ENCODE measurements around the gene GID8. TPM values are rescaled to one million over a fixed set of nuclear protein-coding genes. Genes with fewer than 3 reads are reported as not detected.

The GID8 gene
- total RNA-seq, 2 donors from 2014 or later: 33.4 to 39.9 TPM

DNA sequence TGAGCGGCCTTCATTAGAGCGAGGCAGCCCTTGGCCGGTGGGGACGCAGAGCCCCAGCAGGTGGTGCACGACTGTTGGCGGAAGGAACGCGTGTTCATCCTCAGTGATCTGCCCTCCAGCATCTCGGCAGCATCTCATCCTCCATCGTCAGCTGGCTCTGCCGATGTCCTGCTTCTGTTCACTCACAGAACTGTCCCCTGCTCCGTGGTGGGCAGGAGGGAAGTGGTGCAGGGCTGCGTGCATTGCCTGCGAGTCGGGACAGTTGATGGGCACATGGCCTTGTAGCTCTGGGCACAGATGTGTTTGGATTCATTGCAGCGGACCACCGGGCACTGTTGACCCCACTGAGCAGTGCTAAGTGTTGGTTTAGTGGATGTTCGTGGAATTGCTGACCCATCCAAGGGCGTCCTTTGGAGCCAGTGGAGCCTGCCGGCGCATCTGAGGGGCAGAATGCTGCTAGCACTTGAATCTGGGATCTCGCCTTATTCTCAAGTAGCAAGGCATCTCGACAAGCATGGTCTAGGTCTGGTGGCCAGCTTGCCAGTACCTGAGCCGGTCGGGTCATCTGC lies 7.9 kb downstream of the GID8 start:
- Mint-ChIP-seq H3K4me1 (peaks cover 18% of the 10 kb centered on the region), H3K4me3 (no peak overlapping the region), H3K36me3 (ENCODE audit: low read depth) (no peaks in the 10 kb centered on the region)

DNA sequence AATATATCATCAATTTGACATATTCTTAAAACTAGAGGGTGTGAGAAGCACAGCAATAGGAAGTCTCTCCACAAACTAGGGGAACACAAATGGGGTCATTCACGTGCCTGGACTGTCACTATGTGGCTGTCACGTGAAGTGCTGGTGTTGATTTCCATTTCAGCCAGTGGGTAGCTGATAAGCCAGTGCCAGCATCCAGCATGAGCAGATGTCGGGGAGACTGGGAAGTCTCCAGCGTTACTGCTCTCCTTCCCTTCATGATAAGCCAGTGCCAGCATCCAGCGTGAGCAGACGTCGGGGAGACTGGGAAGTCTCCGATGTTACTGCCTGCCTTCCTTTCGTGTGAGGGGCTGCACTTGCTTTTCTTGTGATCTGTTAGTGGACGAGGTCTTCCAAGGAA lies 9.0 kb downstream of the GID8 start:
- peaks cover 14% of the 10 kb centered on the region for H3K4me1 Mint-ChIP-seq
- DNase-seq: no peak
- no peak overlapping the region for H3K4me3 Mint-ChIP-seq
- H3K27me3 Mint-ChIP-seq: no peaks in the 10 kb centered on the region
- H3K36me3 Mint-ChIP-seq (ENCODE audit: low read depth): no peaks in the 10 kb centered on the region
- no peak for ATAC-seq
- no peak overlapping the region for H3K27ac Mint-ChIP-seq
- H3K9me3 ChIP-seq (ENCODE audit: control insufficient read depth, low read length, poor library complexity, severe bottlenecking): no peaks in the 10 kb centered on the region

More for the DNA sequence above, 7.9 kb downstream of the GID8 start:
- no peak overlapping the region for H3K27ac Mint-ChIP-seq
- no peaks in the 10 kb centered on the region for H3K27me3 Mint-ChIP-seq
- ATAC-seq (no peak), DNase-seq (no peak)
- no peaks in the 10 kb centered on the region for H3K9me3 ChIP-seq (ENCODE audit: control insufficient read depth, low read length, poor library complexity, severe bottlenecking)

DNA sequence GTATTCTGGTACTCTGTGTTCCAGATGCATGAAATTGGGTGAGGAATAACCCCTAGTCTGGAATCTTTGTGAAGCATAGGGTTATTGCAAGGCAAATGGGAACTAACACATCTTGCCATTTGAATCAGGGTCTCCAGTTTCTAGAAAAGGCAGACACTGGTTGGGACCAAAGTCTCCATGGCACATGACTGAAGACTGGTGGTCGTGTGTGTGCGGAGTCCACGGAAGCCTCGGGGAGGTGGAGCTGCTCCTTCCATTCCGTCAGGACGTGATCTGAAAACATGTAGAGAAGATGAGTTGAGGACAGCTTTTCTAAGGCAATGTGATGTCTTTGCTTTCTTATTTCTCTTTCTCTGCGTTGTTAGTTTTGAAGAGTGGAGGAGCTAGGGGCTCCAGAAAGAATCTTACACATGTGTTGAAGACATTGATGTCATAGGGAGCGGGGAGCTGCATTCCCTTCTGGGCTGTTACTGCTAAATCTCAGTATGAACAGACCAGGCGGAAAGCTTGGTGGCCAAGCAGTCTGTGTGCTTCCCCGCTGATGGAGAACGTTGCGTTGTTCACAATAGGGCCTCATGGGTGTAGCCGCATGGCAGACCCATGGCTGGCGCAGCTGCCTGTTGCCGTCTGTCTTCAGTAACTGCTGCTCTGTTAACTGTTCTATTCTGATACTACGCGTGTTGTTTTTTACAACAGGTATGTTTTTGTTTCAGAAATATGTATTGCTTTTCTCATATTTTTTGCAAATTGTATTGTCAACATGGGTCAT lies 9.8 kb downstream of the GID8 start:
- no peaks in the 10 kb centered on the region for H3K9me3 ChIP-seq (ENCODE audit: control insufficient read depth, low read length, poor library complexity, severe bottlenecking)
- DNase-seq: no peak
- Mint-ChIP-seq H3K27ac (no peak overlapping the region), H3K27me3 (no peaks in the 10 kb centered on the region), H3K36me3 (ENCODE audit: low read depth) (no peaks in the 10 kb centered on the region), H3K4me1 (peaks cover 13% of the 10 kb centered on the region), H3K4me3 (no peak overlapping the region)
- ATAC-seq: no peak

DNA sequence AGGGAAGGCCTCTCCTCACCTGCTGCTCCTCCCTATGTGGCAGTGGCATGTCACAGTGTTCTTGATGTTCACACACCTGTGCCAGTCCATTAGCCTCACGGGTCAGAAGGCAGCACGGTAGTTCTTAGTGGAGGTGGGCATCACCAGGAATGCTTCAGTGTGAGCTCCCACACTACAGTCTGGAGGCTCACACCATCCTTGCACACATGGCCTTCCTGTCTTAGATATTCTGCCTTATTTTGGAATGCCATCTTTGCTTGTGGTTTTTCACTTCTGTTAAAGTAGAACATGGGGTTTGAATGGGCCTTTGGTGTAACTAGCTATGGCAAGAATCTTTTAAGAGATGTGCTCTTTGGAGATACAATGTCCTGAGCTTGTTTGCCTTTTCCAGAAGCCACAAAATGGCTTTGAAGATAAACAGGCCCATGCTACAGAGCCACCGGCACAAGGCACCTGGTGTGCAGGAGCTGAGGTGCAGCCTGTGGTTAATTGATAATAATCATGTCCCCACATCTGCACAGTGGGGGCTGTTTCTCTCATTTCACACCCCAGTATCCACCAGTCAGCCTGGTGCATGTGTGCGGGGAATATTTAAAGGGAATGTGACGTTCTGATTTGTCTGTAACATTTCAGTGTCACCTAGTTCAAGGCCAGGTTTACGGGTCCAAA lies 11.3 kb downstream of the GID8 start:
- no peaks in the 10 kb centered on the region for H3K36me3 Mint-ChIP-seq (ENCODE audit: low read depth)
- no peaks in the 10 kb centered on the region for H3K27me3 Mint-ChIP-seq
- DNase-seq (no peak), ATAC-seq (no peak)
- H3K4me1 Mint-ChIP-seq: peaks cover 17% of the 10 kb centered on the region
- H3K4me3 Mint-ChIP-seq: no peak overlapping the region
- H3K9me3 ChIP-seq (ENCODE audit: control insufficient read depth, low read length, poor library complexity, severe bottlenecking): no peaks in the 10 kb centered on the region
- no peak overlapping the region for H3K27ac Mint-ChIP-seq

DNA sequence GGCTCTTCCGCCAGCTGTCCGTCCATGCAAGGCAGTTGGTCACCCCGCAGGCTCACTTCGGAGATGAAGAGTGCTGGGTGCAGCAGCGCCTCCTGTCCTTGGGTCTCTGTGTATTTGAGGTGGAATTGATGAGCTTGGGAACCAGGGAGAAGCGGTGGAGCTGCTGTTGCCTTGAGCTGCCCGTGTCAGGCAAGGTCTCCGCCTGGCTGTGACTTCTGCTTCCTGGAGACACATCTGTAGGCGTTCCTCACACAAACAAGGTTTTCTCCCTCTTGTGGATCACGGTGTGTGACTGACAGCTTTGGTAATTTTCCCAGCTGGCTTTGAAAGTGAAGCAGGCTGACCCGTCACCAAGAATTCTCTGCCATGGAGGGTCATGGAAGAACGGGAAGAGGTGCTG lies 12.0 kb downstream of the GID8 start:
- ATAC-seq (no peak), DNase-seq (no peak)
- no peak overlapping the region for H3K27ac Mint-ChIP-seq
- no peaks in the 10 kb centered on the region for H3K9me3 ChIP-seq (ENCODE audit: control insufficient read depth, low read length, poor library complexity, severe bottlenecking)
- H3K36me3 Mint-ChIP-seq (ENCODE audit: low read depth): no peaks in the 10 kb centered on the region
- peaks cover 16% of the 10 kb centered on the region for H3K4me1 Mint-ChIP-seq
- H3K27me3 Mint-ChIP-seq: no peaks in the 10 kb centered on the region
- H3K4me3 Mint-ChIP-seq: no peak overlapping the region

DNA sequence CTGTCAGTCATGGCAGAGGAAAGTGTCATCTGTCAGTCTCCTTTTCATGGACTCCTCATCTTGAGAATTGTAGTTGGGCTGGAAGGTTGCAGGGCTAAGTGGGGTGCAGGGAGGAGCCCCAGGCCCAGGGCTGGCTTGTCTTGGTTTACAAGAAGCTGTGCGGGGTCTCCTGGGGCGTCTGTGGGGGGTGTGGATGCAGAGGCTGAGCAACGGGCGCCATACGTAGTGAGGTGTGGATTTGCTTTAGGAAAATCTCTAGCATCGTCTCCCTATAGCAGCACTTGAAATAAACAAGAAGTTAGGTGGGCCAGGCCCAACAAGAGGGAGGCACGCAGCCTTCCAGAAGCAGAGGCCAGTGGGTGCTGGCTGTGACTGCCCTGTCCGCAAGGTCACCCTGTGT lies 12.8 kb downstream of the GID8 start:
- Mint-ChIP-seq H3K27me3 (no peaks in the 10 kb centered on the region), H3K4me3 (no peak overlapping the region), H3K36me3 (ENCODE audit: low read depth) (no peaks in the 10 kb centered on the region), H3K27ac (no peak overlapping the region), H3K4me1 (peaks cover 16% of the 10 kb centered on the region)
- DNase-seq: no peak
- H3K9me3 ChIP-seq (ENCODE audit: control insufficient read depth, low read length, poor library complexity, severe bottlenecking): no peaks in the 10 kb centered on the region
- no peak for ATAC-seq

DNA sequence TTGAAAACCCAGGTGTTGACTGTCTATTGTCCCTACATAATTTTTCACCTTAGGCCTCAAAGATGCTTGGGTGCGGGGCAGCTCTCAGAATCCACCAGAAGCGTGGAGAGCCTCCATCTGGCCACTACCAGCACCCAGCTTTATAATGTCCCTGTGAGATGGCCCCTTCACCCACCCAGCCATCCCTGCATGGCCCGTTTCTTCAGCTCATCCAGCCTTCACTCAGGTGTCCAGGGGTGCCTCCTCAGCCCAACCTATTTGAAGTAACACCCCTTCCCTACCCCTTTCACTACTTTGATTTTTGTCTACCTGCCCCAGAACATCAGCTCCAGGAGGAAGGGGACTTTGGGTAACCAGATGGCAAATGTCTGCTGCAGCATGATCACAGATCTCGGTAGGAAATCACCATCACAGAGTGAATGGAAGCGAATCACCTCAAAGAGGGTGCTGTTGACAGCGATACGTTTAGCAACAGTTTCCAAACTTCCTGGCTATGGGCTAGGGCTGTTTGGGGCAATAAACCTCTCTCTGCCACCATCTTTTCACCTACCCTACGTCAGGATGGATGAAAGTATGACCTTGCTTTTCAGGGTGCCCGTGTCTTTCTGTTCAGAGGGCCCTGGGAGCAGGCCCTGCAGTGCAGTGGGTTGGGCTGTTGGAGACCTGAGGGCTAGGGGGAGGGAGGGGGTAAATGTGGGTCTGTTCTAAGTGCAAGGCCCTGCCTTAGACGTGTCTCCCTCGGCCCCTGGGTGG lies 13.4 kb downstream of the GID8 start:
- Mint-ChIP-seq H3K4me3 (peak overlapping the region; percentile 15), H3K36me3 (ENCODE audit: low read depth) (no peaks in the 10 kb centered on the region), H3K27me3 (no peaks in the 10 kb centered on the region), H3K27ac (no peak overlapping the region), H3K4me1 (peaks cover 16% of the 10 kb centered on the region)
- H3K9me3 ChIP-seq (ENCODE audit: control insufficient read depth, low read length, poor library complexity, severe bottlenecking): no peaks in the 10 kb centered on the region
- ATAC-seq (no peak), DNase-seq (no peak)

DNA sequence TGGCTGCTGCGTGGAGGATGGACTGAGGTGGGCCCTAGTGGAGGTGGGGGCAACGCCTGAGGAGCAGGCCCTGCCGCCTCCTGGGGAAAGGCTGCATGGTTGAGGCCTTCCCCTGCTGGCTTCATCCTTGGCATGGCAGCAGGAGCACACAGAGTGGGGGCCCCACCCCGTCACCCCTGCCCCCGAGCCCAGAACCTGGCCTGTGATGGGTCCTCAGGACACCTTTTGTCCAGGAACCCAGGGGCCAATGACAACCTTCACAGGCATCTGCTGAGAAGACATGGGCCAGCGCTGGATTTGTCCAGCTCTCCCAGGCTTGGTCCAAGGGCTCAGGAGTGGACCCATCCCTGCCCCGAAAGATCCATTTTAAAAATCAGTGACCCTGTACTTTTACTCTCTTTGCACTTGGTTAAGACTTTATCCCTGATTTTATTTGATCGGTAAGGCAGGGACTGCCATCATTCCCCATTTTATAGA lies 14.0 kb downstream of the GID8 start:
- Mint-ChIP-seq H3K27me3 (no peaks in the 10 kb centered on the region), H3K27ac (no peak overlapping the region), H3K36me3 (ENCODE audit: low read depth) (no peaks in the 10 kb centered on the region), H3K4me3 (peak overlapping the region; percentile 52), H3K4me1 (peaks cover 16% of the 10 kb centered on the region)
- DNase-seq: no peak
- no peak for ATAC-seq
- H3K9me3 ChIP-seq (ENCODE audit: control insufficient read depth, low read length, poor library complexity, severe bottlenecking): no peaks in the 10 kb centered on the region

DNA sequence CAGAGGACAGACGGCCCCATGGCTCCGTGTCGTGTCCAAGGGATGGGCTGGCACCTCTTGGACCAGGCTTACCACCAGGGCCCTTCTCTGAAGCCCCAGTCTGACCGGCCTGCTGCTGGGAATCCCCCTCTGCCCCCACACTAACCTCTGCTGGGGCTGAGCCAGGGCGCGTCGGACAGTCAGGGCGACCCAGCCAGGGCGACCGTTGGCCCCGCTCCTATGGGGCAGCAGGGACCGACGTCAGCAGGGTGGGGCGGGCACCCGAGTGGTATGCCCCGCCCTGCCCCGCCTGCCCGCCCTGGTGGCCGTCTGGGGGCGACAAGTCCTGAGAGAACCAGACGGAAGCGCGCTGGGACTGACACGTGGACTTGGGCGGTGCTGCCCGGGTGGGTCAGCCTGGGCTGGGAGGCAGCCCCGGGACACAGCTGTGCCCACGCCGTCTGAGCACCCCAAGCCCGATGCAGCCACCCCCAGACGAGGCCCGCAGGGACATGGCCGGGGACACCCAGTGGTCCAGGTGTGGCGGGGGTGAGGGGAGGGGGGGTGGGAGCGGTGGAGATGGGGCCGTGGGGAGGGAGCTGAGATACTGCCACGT lies 14.5 kb downstream of the GID8 start, which contains the start of gene SLC17A9:
Gene SLC17A9, plus strand, starts transcription at position 337 of the 595 bp plus-strand sequence. Its CDS starts 122 bp downstream, at position 459.
- Mint-ChIP-seq H3K4me1 (peaks cover 15% of the 10 kb centered on the region), H3K36me3 (ENCODE audit: low read depth) (no peaks in the 10 kb centered on the region), H3K27me3 (no peaks in the 10 kb centered on the region), H3K4me3 (peak within 1 kb of the TSS; percentile 89), H3K27ac (peak within 1 kb of the TSS; percentile 93)
- DNase-seq (peak in 1 of 3 donors; percentile 44), ATAC-seq (peak; percentile 12)
- no peaks in the 10 kb centered on the region for H3K9me3 ChIP-seq (ENCODE audit: control insufficient read depth, low read length, poor library complexity, severe bottlenecking)

DNA sequence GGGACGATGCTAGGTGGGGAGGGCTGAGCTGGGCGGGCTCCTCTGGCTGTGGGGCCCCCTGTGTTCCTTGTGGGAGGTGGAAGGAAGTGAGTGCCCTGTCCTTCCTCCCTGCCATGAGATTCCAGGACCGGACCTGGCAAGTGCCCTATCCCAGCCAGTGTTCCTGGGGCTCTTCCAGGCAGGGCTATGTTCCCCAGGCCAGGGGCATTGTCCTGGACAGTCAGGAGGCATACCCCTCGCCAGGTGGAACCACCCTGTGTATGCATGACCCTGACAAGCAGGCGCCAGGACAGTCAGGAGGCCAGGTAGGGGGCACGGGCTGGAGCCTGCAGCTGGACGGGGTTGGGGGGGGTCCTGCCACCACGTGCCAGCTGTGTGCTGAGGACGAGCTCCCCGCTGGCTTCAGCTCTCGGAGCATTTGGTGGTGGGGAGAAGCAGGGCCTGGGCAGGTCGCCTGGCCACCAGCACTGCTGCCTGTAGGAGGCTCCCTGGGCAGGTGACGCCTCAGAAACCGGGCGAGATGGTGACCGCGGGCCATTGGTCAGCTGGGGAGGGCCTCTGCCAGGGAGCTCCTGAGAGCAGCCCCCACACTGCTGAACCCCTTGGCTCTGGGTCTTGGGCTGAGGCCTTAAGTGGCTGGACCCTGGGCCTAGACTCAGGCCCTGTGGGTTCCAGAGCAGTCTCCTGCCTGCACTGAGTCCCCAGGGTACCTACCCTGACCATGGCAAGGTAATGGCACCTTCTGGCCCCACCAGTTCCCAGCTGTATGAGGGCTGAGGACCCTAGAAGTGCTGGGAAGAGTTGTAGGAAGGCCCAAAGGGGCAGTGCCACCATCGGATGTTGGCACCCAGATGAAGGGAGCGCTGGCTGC lies 15.3 kb downstream of the GID8 start:
- DNase-seq (no peak), ATAC-seq (no peak)
- H3K36me3 Mint-ChIP-seq (ENCODE audit: low read depth): no peaks in the 10 kb centered on the region
- H3K4me3 Mint-ChIP-seq: peak overlapping the region; percentile 89
- peak overlapping the region; percentile 93 for H3K27ac Mint-ChIP-seq
- H3K9me3 ChIP-seq (ENCODE audit: control insufficient read depth, low read length, poor library complexity, severe bottlenecking): no peaks in the 10 kb centered on the region
- H3K27me3 Mint-ChIP-seq: no peaks in the 10 kb centered on the region
- H3K4me1 Mint-ChIP-seq: peaks cover 15% of the 10 kb centered on the region

DNA sequence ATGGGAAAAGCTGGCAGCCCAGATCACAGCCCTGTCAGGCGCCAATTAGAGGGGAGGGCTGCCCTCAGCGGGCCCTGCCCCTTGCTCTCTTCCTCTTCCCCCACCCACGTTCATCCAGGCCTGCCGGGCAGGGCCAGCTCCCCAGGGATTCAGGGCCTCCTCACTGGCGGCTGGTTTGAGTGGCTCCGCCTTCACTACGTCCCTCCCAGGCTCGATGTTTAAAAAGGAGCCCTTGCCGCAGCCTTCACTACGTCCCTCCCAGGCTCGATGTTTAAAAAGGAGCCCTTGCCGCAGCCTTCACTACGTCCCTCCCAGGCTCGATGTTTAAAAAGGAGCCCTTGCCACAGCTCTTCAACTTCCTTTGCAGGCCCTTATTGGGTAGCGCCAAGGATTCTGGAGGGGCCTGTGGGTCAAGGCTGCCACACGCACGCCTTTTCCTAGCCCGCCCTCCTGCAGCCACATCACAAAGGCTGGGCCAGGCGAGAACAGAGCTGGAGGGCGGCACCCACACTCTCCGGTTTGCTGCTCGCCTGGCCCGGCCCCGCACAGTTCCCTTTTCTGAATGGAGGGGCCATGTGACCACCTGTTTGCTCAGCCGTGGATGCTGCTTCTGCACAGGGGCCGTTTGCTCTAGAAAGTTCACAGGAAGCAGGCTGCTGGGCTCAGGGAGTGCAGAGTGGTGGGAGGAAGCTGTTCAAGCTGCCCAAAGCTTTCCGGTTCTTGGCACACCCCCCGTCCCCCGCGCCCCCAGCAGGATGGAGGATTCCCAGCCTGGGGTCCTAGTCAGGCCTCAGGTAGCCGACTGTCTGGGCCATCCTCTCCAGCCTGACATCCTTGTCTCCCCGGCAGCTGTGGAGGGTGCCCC lies 16.1 kb downstream of the GID8 start:
- Mint-ChIP-seq H3K4me3 (peak overlapping the region; percentile 89), H3K27ac (peak overlapping the region; percentile 93), H3K36me3 (ENCODE audit: low read depth) (no peaks in the 10 kb centered on the region), H3K4me1 (peaks cover 15% of the 10 kb centered on the region), H3K27me3 (no peaks in the 10 kb centered on the region)
- DNase-seq: peak; percentile 40 to 51 (median 42)
- no peaks in the 10 kb centered on the region for H3K9me3 ChIP-seq (ENCODE audit: control insufficient read depth, low read length, poor library complexity, severe bottlenecking)
- ATAC-seq: peak; percentile 90
